UCSD-AML1 (cell line): ENCODE data around the gene VGLL3.
"Not testable (repeated sequence)": the region's sequence is repeated elsewhere in the genome, so short reads cannot be mapped to it uniquely, and the experiment has no call there.

Experiments
- DNase-seq: peaks from one replicate; lab custom pipeline; 2025; ENCODE audit not compliant: unreplicated experiment; lab: John Stamatoyannopoulos, UW

Gene VGLL3

DNA sequence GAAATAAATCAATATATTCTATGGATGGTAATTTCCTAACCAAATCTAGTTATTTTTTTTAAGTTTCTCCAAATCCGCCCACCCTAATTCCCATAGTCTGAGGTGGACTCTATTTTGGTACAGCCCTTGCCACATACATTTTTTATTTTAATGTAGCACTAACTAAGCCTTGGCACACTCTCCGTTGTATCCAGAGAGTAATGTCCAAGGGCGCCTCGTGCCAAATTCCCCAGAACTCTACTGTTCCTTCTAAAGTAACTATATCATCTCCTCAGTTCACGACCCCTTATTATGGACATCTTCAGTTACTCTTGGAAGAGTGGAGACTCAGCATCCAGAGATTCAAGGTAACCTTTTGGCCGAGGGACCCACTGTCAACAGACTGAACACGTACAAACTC lies 1.3 kb downstream of the VGLL3 start:
- no peak for DNase-seq

DNA sequence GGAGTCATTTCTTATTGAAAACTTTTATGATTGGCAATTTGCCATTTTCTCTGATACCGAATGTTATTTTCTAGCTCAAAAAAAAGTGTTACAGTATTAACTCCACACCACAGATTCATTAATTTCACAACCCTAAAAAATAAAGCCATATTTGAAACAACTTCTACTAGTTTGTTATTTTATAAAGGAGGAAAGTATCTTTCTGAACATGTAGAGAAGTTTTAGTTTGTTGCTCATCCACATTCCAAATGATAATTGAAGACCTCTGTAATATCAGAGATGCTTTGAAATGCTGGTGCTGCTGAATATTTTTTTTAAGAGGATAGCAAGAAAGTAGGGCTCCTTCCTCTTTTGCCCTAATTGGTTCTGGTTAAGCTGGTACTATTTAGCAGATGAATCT lies 1.9 kb downstream of the VGLL3 start:
- no peak for DNase-seq

DNA sequence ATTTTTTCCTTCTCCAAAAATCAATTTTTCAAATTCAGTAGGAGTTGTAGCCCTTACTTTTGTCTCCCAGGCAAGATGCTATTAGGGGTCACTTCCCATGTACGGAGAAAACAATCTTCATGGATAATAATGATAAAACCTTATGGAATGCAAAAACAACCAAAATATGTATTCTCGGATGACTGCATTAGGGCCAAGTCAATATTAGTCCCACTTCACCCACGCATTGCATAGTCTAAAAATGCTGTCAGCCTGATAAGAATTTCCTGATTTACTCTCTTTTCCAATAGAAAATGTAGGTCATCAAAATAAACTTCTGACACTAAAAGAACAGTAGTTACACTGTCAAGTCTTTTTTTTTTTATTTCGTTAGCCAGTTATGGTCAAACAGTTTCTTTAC lies 2.7 kb downstream of the VGLL3 start:
- DNase-seq = no peak

DNA sequence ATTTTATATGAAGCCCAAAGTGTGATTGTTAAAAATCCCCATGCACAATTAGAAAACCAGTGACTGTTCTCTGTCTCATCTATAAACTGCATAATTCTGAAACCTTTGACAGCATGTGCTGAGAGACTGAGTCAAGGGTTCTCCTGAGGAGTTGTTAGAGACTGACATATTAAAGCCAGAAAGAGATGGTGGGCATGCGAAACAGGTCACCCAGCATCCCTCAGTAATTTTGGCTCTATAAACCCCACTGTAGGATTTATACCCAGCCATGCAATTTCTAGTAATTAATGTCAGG lies 3.6 kb downstream of the VGLL3 start:
- no peak for DNase-seq

DNA sequence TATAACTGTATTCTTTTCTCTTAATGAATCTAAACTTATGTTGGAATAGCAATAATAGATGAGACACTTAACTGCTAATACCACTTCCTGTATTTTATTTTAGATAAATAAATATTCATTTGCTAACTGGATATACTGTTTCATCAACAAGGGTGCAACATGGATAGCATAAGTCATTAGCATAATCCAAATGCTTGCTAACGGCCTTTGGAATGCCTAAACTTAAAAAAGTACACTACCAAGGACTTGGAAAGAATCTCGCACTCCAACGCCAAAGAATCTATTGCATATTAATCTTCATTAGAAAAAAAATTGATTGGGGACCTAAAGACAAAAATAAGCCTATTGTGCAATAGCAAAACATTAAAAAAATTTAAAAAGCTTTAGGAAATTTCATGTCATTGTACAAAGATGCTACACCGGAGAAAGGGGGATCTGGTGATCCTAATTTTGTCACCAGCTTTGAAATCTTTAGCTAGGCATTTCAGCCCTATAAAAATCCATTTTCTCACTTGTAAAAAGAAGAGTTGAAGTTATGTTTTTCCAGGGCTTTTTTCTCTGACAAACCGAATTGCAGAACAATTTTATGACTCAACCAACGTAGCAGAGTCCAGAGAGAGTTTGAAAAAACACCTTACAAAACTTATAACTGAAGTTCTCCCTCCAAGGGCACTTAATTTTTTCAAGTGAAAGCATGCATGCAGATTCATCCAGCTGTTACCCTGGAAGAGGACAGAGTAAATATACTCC lies 4.1 kb downstream of the VGLL3 start:
- DNase-seq = no peak

DNA sequence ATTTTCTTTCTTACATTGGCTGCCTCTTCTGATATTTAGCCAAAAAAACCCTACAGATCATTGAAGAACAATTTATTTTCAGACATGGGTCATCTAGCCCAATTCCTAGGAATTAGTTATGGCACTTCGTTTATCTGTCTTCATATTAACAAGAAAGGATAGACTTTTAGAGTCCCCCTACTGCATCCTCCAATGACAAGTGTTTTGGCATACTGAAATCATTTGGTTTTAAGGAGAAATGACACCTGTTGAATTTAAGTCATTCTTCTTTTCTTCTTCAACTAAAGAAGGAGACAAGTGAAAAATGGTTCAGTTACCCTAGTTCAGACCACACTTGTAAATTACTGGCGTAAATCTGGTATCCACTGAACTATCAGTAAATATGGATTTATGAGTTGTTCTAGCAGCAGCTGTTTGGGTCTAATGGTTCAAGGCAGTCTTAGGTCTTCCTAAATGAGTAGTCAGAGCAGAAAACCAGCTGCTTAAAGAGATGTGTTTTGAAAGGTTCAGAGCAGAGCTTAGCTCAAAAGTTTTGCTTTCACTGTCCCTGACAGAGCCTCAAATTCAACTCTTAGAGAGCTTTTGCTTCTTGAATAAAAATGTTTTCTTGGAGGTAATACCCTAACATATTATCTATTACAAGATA lies 5.6 kb downstream of the VGLL3 start:
- DNase-seq = no peak

DNA sequence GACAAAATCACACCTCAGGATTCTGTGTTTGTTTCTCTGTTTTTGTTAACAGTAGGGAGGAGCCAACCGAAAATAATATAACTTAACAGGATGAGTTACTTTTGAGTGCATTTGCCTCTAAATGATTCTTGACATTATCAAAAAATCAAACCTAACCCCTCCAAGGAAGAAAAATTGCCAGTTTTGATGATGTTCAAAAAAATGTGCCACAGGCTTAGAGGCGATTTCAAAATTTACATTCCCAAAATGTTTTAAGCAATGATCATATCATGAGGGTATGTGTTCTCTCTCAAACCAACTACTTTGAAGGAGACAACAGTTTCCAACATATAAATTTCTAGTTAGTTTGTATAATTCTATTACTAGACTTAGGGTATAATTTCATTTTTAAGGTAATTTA lies 6.7 kb downstream of the VGLL3 start:
- DNase-seq = no peak

DNA sequence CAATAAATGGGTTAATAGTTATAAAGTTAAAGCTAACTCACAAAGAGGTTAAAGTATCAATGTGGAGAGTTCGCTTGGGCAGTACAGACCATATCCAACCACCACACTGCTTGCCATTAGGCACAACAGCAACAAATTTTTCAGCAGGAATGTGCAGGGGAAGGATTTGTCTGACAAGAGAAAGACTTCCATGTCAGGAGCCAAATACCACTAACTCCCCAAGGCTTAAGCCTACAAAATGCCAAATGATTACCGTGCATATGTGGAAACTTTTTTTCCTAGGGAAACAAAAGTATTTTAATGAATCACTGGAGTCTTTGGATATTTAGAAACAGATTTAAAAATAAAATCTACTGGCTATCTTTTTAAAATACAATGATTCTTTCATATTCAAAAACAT lies 8.1 kb downstream of the VGLL3 start:
- DNase-seq = no peak

DNA sequence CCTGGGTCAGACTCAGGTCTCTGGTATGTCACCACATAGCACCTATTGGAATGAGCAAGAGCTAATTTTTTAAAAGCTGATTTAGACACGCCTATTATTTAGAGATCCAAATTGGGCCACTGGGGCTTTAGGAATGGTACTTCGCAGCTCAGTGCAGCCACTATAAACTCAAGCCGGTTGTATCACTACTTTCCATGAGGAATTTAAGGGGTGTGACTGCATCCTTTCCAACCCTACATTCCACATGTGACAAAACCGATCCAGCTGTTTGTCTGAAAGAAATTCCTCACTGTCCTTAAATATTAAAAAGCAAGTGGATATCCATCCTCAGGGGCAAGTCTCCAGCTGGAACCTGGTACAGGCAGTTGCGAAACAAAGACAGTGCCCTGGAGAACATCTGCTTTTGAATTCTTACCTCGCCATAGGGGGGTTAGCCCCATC lies 12.8 kb downstream of the VGLL3 start:
- no peak for DNase-seq

DNA sequence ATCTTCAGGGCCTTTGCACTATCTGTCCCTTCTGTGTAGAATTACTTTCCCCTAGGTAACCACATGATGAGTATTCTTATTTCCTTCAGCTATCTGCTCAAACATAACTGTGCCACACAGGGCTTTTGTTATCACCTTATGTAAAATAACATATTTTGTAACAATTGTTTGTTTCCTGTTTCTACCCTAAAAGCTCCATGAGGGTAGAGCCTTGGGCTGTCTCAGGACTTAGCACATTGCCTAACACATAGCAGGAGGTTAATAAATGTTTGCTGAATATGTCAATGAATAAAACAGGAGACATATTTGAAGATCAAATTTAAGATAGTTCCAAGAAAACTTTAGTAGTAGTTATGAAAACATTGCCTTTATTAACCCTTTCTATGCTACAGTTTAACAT lies 14.7 kb downstream of the VGLL3 start:
- DNase-seq = no peak

DNA sequence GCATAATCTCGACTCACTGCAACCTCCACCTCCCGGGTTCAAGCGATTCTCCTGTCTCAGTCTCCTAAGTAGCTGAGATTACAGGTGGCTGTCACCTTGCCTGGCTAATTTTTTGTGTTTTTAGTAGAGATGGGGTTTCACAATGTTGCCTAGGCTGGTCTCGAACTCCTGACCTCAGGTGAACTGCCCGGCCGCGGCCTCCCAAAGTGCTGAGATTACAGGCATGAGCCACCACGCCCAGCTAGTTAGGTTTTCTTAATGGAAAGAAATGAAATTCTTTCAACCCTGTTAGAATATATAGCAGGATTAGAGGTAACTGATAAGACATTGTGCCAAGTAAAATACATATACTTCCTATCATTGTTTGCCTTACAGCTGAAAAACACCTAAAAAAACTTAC lies 16.8 kb downstream of the VGLL3 start:
- not testable (repeated sequence) for DNase-seq

DNA sequence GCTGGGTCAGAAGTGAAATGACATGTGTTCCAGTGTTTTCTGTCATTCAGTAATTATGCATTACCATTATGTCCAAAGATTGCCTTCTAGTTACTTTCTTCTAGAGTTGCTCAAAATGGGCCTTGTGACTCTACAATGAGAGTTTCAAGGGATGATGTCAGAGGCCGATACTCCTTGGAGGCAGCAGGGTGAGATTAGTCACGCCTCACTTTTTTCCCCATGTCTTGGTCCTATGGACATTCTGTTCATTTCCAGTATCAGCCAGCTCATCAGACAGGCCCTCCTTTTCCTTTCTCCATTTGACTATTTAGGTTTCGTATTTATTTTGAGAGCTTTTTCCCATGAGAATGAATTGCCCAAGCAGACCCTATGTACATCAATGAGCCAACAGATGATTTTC lies 17.5 kb downstream of the VGLL3 start:
- DNase-seq = no peak

DNA sequence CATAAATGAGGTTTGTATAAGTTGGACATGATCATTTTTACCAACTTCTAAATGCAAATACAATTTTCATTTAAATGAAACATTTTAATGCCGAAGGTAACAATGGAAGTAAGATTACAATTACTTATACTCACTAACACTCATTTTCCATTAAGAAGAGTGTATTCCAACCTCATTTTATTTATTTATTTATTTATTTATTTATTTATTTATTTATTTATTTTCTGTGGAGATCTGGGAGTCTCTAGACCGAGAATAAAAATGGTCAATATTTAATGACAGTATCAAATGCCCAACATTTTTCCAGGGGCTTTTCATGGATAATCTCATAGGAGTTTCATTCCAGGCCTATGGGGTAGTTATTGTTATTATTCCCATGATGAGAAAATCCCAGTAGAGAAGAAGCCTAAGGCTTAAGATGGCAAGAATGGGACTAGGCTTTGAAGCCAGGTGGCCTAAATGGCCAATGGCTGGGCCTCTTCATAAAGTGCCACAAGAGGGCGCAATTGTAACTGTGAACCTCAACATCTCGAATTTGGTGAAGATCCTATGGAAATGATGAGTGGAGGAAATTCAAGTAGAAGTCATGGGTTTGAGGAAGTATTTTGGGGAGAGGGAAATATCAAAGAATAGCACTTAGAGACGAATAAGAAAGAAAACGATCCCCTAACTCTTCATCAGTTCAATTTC lies 21.3 kb downstream of the VGLL3 start:
- peak; percentile 13 for DNase-seq

DNA sequence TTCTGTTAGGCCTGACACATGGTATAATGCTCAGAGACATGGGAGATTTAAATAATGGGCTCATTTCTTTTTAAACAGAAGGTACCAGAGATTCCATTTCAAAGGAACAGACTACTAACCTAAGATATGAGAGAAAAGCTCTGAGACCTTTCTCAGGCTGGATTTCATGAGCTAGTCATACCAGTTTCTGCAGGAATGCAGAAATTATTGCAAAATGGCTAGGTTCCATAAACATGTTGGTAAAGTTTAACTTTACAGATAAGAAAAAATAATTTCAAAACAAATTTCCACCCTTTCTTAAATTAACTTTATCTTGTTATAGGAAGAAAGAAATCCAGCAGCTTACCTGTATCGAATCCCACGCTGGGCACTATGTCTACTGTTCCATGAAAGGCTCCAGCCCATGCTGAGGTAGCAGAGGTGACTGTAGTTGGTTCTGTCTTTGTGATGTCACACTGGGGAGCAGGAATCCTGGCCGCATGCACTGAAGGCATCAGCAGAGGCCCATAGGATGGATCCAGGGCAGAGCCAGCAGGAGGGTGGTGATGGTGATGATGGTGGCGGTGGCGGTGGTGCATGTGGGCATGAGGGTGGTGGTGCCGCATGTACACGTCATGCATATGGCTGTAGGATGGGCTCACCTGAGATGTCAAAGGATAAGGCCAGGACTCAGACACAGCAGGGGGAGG lies 22.6 kb downstream of the VGLL3 start:
- DNase-seq = peak; percentile 3

DNA sequence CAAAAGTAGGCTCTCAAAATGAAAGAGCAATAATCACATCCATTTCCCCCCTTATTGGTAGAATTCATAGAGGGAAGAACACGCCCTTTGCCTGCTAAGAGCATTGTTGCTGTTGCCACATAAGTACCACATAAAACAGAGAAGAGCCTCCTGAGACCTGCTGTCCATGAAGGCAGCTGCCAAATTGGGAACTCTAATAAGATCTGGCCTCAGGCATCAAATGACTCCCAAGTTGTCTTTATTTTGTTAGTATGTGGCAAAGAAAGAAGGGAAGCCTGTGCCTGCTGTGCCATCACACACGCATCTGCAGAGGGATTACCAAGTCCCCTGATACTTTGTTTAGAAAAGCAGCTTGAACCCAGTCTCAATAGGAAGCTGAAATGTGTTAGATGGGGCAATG lies 23.9 kb downstream of the VGLL3 start:
- no peak for DNase-seq

DNA sequence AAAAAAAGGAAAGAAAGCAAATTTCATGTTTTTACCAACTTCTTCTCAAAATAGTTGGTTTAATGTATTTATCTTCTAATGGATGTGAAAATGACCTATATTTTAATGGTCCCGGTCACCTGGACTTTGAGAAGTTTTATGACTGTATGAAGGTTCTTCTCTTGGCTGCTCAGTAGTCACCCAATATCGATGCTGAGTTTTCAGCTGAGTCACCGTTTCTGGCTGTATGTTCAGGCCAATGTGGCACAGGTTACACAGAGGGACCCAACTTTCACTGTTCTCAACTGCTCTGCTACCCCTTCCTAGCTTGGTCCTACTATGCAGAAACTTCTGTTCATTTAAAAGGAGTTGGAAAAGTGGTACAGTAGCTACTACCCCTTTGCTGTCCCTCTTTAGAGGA lies 25.8 kb downstream of the VGLL3 start:
- no peak for DNase-seq

DNA sequence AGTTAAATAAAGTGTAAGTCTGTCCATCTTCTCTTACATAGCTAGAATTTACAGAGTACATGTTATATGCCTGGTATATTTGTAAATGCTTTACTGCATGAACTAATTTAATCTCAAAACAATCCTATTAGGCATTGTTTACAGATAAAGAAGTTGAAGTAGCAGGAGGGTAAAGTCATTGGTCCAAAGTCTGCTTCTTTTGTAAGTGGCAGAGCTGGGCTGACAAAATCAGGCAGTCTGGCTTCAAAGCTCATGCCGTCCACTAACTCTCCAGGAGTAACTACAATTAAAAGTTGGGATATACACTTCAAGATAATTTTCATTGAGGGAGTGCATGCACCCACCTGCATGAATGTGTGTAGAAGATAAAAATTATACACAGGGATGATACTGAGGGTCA lies 27.3 kb downstream of the VGLL3 start:
- no peak for DNase-seq

DNA sequence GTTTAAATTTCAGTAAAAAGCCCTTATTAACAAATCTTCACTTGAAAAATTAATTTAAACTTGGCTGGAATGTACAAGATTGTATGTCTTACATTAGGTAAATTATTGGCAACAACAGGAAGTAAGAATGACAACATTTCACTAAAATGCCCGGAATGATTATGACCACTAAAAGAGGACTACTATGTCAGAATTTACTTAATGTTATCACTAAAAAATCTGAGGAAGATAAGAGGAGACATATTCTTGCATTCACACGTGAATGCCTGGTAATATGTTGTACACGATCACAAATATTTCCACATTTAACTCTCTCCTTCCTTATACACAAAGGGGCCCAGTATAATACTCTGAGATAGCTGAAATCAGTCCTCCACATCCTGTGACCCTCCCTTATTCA lies 29.7 kb downstream of the VGLL3 start:
- DNase-seq = no peak

DNA sequence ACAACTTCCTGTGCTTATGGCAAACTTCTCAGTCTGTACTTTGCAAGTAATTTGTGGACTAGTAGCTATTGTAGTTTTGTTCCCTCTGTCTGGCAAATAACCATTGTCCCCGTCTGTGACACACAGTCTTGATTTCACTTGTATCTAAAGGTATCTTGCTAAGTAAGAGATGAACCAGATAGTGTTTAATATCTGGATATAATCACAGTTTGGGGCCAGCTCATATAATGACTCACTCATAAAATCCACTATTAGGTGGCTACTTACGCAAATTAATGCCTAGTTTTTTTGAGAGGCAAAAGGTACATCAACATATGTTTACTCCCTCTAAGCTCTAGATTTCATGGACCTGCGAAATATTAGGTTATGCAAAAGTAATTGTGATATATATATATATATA lies 30.4 kb downstream of the VGLL3 start:
- no peak for DNase-seq

DNA sequence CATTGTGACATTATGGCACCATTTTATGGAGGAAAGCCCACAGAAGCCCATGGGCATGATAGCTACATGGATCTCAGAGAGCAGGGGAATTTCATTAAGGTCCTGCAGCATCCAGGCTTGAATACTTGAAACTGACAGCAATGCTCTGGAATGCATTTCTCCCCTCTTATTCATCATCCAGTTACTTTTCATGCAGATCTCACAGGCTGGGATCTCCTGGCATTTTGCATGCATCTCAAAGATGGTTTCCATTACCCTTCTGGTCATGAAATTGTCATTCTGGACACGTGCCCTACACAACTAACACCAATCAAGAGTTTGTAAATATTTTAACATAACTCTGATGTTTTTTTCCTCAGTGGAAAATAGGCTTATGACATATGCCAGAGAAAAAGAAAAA lies 32.4 kb downstream of the VGLL3 start:
- DNase-seq = no peak

DNA sequence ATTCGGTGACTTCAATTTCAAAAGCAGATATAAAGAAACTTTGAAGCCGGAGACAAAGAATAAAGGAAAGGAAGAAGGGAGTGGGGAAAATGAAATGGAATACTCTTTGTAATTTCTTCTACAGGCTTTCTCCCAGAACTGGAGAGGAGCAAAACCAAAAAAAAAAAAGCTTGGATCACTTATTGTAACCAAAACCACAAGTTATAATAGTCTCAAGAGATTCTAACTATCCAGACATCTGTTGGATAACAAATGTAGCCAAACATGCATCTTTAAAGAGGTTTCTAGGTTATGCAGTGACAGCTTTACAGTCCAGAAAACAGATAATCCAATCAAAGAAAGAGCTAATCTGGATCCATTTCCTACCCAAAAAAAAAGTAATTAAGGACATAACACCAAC lies 36.2 kb downstream of the VGLL3 start:
- DNase-seq = no peak

DNA sequence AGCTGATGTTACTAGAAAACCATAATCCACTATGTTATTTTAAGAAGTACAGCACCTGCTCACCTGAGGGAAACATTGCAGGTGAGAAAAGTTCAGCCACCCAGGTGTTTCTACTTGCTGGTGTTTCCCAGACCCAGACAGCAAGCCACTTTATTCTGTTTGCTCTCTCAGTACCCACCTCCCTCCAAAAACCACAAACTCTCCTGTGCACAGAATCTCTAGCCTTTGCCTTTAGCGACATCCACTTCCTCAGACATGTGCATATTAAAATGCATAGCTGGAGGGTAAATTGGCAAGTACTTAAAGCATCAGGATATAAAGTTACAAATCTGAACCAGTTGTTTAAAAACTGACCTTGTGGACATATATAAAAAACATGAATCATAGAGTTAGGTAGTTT lies 36.7 kb downstream of the VGLL3 start:
- DNase-seq = no peak
